ENCODE data around the gene SEPTIN7.
"Not testable (repeated sequence)": the region's sequence is repeated elsewhere in the genome, so short reads cannot be mapped to it uniquely, and the experiment has no call there.

SEPTIN7 gene

DNA sequence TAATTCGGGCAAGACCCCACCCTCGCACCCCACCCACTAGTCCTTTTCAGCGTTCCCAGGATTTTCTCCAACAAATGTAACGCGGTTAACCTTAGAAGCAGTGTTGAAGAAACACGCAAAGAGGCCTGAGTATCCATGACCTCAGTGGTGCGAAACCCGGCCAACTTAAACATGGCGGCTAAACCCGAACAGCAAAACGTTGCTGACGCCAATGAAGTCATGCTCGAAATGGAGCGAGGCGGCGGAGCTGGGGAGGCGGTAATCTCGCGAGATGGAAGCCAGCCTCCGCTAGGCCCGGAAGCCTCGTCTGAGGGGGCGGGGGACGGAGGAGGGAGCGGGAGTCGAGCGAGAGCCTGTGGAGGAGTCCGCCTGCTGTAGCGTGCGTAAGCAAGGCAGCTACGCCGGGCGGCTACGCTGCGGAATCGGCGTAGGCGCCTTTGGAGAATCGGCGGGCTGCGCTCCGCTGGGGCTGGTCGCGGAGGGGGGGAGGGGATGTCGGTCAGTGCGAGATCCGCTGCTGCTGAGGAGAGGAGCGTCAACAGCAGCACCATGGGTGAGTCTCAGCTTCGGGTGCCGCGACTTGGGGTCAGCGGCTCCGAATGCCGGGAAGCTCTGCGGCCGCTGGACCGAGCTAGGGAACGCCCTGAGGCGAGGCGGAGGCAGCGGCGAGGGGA is at the start of gene SEPTIN7:
Gene SEPTIN7 (plus strand): TSS at position 340 of the 674 bp plus-strand sequence. CDS start 153 bp downstream, at position 493.
- DNase-seq = peak; percentile 100

DNA sequence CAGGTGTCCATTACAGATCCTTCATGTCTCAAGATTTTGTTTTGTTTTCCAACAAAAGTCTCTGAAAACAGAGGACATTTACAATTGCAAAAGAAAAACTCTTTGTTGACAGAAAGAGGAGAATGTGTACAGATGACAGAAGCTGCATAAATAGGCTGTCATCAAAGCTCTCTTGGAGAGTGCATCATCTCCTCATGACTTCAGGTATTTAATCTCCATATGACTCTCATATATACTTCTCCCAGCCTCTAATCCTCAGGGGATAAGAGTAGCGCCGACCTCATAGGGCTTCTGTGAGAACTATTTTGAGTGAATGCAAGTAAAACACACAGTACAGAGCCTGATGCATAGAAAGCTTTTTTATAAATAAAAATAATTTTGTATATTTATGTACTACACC is 48.1 kb upstream of the SEPTIN7 start:
- DNase-seq = no peak

- DNase-seq = peak; percentile 34
These were observed 46.9 kb upstream of the SEPTIN7 start for GRCh38 chr7:35753761-35754603.

GRCh38 chr7:35754741-35755140 is 46.1 kb upstream of the SEPTIN7 start:
- DNase-seq = no peak

DNA sequence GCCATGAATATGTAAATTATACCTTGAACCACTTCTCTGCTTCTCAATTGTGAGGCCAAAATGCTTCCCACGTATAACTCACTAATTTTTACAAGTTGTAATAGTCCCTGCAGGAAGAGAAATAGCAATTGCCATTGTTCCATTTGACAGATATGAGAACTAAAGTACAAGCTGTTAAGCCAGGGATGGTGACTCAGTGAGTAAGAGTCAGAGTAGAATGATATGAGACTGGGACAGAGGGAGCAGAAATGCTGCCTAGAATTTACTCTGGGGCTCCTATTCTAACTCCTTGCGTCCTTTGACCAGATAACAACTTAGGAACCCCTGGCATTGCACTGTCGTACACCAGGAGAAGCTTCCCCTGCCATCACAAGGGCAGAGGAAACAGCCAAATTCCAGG is 45.1 kb upstream of the SEPTIN7 start:
- DNase-seq = no peak

DNA sequence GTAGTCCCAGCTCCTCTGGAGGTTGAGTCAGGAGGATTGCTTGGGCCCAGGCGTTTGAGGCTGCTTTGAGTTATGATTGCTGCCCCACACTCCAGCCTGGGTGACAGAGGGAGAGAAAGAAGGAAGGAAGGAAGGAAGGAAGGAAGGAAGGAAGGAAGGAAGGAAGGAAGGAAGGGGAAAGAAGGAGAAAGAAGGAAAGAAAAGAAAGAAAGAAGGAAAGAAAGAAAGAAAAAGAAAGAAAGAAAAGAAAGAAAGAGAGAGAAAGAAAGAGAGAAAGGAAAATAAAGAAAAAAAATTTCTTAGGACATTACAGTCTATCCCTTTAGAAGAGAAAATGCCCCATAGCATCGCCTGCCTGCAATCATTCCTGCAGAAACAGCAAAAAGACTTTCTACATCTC is 44.4 kb upstream of the SEPTIN7 start:
- DNase-seq = not testable (repeated sequence)

GRCh38 chr7:35757574-35757973 is 43.3 kb upstream of the SEPTIN7 start:
- DNase-seq = no peak

- DNase-seq = no peak
These were observed 42.4 kb upstream of the SEPTIN7 start for GRCh38 chr7:35758421-35758820.

GRCh38 chr7:35760143-35760745 is 40.6 kb upstream of the SEPTIN7 start:
- DNase-seq = no peak

GRCh38 chr7:35761871-35762677 is 38.8 kb upstream of the SEPTIN7 start:
- no peak for DNase-seq

- DNase-seq = no peak
These were observed 38.1 kb upstream of the SEPTIN7 start for GRCh38 chr7:35762781-35763180.

DNA sequence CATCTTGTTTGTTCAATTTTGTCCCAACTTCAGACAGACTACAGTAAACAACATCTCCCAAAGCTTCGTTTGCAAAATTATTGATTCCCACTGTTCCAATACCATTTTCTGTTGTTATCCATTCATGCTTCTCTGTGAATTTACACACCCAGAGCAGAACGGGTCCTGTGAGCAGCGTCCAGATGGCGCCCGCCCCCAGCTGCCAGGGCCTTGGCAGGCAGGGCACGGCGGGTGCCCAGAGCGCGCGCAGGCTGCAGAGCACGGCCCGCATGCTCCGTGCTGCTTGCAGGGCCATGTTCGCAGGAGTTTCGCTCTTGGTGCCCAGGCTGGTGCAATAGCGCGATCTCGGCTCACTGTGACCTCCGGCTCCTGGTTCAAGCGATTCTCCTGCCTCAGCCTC is 32.5 kb upstream of the SEPTIN7 start:
- DNase-seq = peak; percentile 48

- no peak for DNase-seq
These were observed 29.1 kb upstream of the SEPTIN7 start for GRCh38 chr7:35771776-35772175.

DNA sequence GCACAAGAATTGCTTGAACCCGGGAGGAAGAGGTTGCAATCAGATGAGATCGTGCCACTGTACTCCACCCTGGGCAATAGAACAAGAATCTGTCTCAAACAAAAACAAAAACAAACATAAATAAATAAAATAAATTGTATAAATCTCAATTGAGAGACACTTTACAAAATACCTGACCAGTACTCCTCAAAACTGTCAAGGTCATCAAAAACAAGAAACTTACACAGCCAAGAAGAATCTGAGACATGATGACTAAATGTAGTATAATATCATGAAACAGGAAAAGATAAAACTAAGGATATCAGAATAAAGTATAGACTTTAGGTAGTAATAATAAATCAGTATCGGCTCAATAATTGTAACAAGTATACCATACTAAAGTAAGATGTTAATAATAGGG is 26.9 kb upstream of the SEPTIN7 start:
- DNase-seq = no peak

- no peak for DNase-seq
These were observed 24.2 kb upstream of the SEPTIN7 start for GRCh38 chr7:35776686-35777085.

DNA sequence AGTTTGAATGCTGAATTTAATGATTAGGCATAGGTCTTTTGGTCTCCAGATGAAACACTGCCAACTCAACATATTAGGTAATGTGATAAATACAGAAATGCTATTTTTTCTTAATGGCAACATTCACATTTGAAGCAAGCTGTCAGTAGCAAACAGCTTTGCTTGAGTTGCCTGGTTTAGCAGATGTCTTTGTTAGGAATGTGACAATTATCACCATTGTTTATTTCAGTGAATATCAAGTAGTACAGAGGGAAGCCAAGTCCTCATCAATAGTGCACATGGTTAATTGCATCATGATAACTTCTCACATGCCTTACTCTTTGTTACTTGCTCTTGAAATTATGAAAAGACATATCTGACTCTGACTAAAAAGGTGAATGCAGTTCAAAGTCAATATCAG is 23.7 kb upstream of the SEPTIN7 start:
- no peak for DNase-seq

DNA sequence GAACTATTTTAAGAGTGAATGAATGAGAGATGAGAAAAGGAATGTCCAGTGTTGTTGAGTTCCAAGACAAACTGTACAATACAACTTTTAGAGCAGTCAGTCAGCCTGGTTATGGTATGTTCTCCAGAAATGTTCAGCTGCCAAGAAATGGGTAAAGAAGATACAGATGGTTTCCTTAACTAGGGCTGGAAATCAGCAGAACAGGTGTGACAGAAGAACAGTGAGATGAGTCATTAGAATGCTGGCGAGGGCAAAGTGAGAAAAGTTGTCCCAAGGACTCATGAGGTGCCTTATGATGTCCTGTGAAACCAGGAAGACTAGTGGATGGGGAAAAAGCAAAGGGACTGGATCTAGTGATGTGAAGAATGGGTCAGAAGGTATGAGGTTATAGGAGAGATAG is 20.8 kb upstream of the SEPTIN7 start:
- DNase-seq = no peak

GRCh38 chr7:35781200-35781701 is 19.6 kb upstream of the SEPTIN7 start:
- no peak for DNase-seq

- peak; percentile 39 for DNase-seq
These were observed 18.9 kb upstream of the SEPTIN7 start for GRCh38 chr7:35781767-35782515.

- DNase-seq = no peak
These were observed 16.5 kb upstream of the SEPTIN7 start for GRCh38 chr7:35784332-35784731.

DNA sequence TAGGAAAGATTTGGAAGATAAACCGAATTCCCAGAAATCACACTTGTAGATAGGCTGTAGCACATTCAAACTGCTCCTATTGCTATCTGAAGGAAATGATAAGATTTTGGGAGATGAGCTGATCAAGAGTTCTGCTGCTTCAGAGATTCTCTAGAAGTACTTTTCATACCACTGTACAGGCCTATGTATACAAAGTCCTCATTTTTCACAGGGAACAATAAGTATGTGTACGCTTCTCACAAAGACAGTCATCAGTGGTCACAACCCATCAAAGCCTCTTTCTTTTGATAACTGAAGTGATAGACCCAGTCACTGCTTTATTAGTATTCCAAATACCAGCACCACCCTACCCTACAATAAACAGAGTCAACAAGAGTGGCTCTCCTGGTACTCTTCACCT is 15.6 kb upstream of the SEPTIN7 start:
- DNase-seq = no peak

DNA sequence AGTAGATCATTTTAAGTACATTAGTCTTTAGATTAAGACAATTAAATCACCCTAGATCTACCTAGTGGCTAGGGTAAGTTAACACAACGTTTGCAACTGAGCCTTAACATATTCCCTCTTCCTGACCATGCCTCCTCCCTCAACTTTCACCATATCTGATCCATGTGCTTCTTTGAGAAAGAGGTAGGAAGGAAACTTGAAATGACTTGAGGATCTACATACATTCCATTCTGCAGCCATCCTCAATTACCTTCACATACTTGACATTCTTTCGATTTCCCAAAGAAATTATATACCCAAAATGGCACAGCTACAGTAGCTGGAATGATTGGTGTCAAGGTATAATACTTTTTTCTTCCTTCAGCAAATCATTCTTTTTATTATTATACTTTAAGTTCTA is 12.9 kb upstream of the SEPTIN7 start:
- DNase-seq = no peak

Measured in NCI-H69 (cell line).